CD14-positive monocyte (primary cell): Measurements from ENCODE around the gene LBP. TPM values are rescaled to one million over a fixed set of nuclear protein-coding genes. Genes with fewer than 3 reads are reported as not detected.

Experiments
- DNase-seq, 3 donors: peaks; one replicate each; pipeline ENCODE4 v3.0.0-alpha.2; 2011 to 2022
- H2AFZ ChIP-seq: 2 replicates; pipeline ENCODE4 v1.6.0; 2012; ENCODE audit warnings: mild to moderate bottlenecking, low read depth, low read length, inconsistent platforms; ENCODE audit not compliant: insufficient read depth, poor library complexity, severe bottlenecking
- H3K27ac ChIP-seq, 2 donors: 1 replicate in 1 of 2; 2 replicates in 1 of 2; pipeline ENCODE4 v1.5.1; 2012 to 2013; ENCODE audit warnings: low read length in 2 of 2, control low read depth in 1 of 2, inconsistent platforms in 1 of 2, low read depth in 1 of 2, mild to moderate bottlenecking in 1 of 2
- H3K27me3 ChIP-seq, 2 donors: one replicate each; pipeline versions ENCODE4 v1.6.0 to v1.6.1; 2011 to 2013; ENCODE audit warnings: low read length in 2 of 2; ENCODE audit not compliant: control insufficient read depth in 2 of 2, insufficient read depth in 2 of 2
- H3K36me3 ChIP-seq, 2 donors: replicated peaks in 1 of 2; 1 replicate in 1 of 2; 2 replicates in 1 of 2; pipeline versions ENCODE4 v1.5.1 to v1.6.1; 2012 to 2013; ENCODE audit warnings: low read length in 2 of 2, control low read depth in 1 of 2, inconsistent platforms in 1 of 2, mild to moderate bottlenecking in 1 of 2; ENCODE audit not compliant: insufficient read depth in 2 of 2, control insufficient read depth in 1 of 2
- H3K4me1 ChIP-seq, 2 donors: 1 replicate in 1 of 2; 2 replicates in 1 of 2; pipeline versions ENCODE4 v1.5.1 to v1.6.1; 2012 to 2013; ENCODE audit warnings: low read length in 2 of 2, control low read depth in 1 of 2, inconsistent platforms in 1 of 2, mild to moderate bottlenecking in 1 of 2, moderate library complexity in 1 of 2; ENCODE audit not compliant: insufficient read depth in 2 of 2, control insufficient read depth in 1 of 2
- H3K4me2 ChIP-seq: replicated peaks from 2 replicates; pipeline ENCODE3; 2012; ENCODE audit warnings: low read length, moderate library complexity, mild to moderate bottlenecking; ENCODE audit not compliant: poor library complexity, severe bottlenecking; ENCODE audit errors: extremely low read depth
- H3K4me3 ChIP-seq, 3 experiments: fragments of 200-600 bp in 1 of 3; sonication (generic) in 1 of 3; replicated peaks in 1 of 3; 1 replicate in 2 of 3; 2 replicates in 1 of 3; pipeline ENCODE4 v1.5.1; 2011 to 2013; ENCODE audit warnings: low read length in 3 of 3, mild to moderate bottlenecking in 3 of 3, control low read depth in 2 of 3, low read depth in 2 of 3, inconsistent platforms in 1 of 3, moderate library complexity in 1 of 3
- H3K79me2 ChIP-seq: 2 replicates; pipeline ENCODE4 v1.6.0; 2012; ENCODE audit warnings: mild to moderate bottlenecking, control low read depth, inconsistent platforms, low read length, moderate library complexity; ENCODE audit not compliant: insufficient read depth
- H3K9ac ChIP-seq: 2 replicates; pipeline ENCODE4 v1.6.0; 2017; ENCODE audit warnings: low read length, mild to moderate bottlenecking; ENCODE audit not compliant: insufficient read depth, poor library complexity, severe bottlenecking
- H3K9me3 ChIP-seq, 2 donors: replicated peaks in 1 of 2; 1 replicate in 1 of 2; 2 replicates in 1 of 2; pipeline versions ENCODE4 v1.5.1 to v1.6.1; 2012 to 2013; ENCODE audit warnings: low read length in 2 of 2, control low read depth in 1 of 2; ENCODE audit not compliant: control insufficient read depth in 1 of 2, insufficient read depth in 1 of 2
- H4K20me1 ChIP-seq: 2 replicates; pipeline ENCODE4 v1.6.0; 2012; ENCODE audit warnings: mild to moderate bottlenecking, low read length, control low read depth, moderate library complexity; ENCODE audit not compliant: insufficient read depth
- H3K27ac Mint-ChIP-seq, 7 donors: one replicate each; pipeline ENCODE4 v1.8.0; 2020; ENCODE audit warnings: mild to moderate bottlenecking in 7 of 7, mixed read lengths in 7 of 7, moderate library complexity in 6 of 7, inconsistent platforms in 2 of 7
- H3K27me3 Mint-ChIP-seq, 3 donors: one replicate each; pipeline ENCODE4 v1.8.0; 2021 to 2022; ENCODE audit warnings: low read depth in 3 of 3, mild to moderate bottlenecking in 3 of 3, mixed read lengths in 3 of 3, moderate library complexity in 3 of 3, inconsistent platforms in 1 of 3
- H3K36me3 Mint-ChIP-seq, 2 donors: one replicate each; pipeline ENCODE4 v1.8.0; 2020; ENCODE audit warnings: mixed read lengths in 2 of 2, inconsistent platforms in 1 of 2, mild to moderate bottlenecking in 1 of 2
- H3K4me1 Mint-ChIP-seq: one replicate; pipeline ENCODE4 v1.8.0; 2020; ENCODE audit warnings: mild to moderate bottlenecking, mixed read lengths
- H3K4me3 Mint-ChIP-seq, 2 donors: one replicate each; pipeline ENCODE4 v1.8.0; 2020; ENCODE audit warnings: mild to moderate bottlenecking in 2 of 2, mixed read lengths in 2 of 2, moderate library complexity in 1 of 2
- H3K9me3 Mint-ChIP-seq, 7 donors: one replicate each; pipeline ENCODE4 v1.8.0; 2020 to 2022; ENCODE audit warnings: mixed read lengths in 7 of 7, mild to moderate bottlenecking in 6 of 7, moderate library complexity in 6 of 7, inconsistent platforms in 2 of 7
- WGBS: methylation state at CpG from one replicate; pipeline ENCODE4 v1.1.5; 2013; ENCODE audit warnings: missing lambda C conversion rate; ENCODE audit not compliant: insufficient coverage; 5-methylcytosine and 5-hydroxymethylcytosine counted together
- intact Hi-C, 2 donors: fragments of 100-400 bp; cut with micrococcal nuclease; formaldehyde crosslinking; loops; one replicate each; pipeline versions ENCODE4 v1.15.0 to v1.15.1; 2023
- polyA plus RNA-seq, 3 donors: library from polyadenylated mRNA; depleted of rRNA in 1 of 3; unstranded in 2 of 3; stranded (reverse) in 1 of 3; fragments of 300-500 nt in 2 of 3; fragments of >200 nt in 1 of 3; fragmentation: Illumina TruSeq in 2 of 3; gene quantifications; 1 replicate in 2 of 3; 2 replicates in 1 of 3; pipeline ENCODE4 v1.2.3, GENCODE V29; 2012 to 2021
- TF ChIP-seq, protein P1 (sequence below): fragments of 200-600 bp; IDR thresholded peaks from one replicate; pipeline ENCODE4 v1.8.0; 2022; ENCODE audit warnings: antibody characterized with exemption, mild to moderate bottlenecking

LBP gene
- polyA plus RNA-seq, 3 donors, result not detected

DNA sequence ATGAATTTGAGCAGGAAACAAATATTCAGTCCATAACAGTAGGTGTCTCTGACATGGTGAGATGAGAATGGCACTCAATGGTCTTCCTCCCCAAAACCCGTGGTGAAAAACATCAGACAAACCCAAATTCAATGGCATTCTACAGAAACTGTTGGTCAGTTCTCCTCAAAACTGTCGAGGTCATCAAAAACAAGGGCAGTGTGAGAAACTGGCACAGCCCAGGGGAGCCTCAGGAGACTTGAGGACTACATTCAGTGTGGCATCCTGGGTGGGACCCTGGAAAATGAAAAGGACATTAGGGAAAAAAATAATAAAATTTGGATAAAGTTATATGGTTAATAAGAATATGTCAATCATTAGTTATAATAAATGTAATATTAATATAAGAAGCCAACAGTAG lies 40.6 kb downstream of the LBP start:
- TF ChIP-seq, protein P1, sequence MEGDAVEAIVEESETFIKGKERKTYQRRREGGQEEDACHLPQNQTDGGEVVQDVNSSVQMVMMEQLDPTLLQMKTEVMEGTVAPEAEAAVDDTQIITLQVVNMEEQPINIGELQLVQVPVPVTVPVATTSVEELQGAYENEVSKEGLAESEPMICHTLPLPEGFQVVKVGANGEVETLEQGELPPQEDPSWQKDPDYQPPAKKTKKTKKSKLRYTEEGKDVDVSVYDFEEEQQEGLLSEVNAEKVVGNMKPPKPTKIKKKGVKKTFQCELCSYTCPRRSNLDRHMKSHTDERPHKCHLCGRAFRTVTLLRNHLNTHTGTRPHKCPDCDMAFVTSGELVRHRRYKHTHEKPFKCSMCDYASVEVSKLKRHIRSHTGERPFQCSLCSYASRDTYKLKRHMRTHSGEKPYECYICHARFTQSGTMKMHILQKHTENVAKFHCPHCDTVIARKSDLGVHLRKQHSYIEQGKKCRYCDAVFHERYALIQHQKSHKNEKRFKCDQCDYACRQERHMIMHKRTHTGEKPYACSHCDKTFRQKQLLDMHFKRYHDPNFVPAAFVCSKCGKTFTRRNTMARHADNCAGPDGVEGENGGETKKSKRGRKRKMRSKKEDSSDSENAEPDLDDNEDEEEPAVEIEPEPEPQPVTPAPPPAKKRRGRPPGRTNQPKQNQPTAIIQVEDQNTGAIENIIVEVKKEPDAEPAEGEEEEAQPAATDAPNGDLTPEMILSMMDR, result no peak
- Histone ChIP-seq H3K4me3 (no peak overlapping the region), H3K27ac (no peak overlapping the region), H3K4me1 (no peaks in the 10 kb centered on the region), H4K20me1 (no peaks in the 10 kb centered on the region), H3K4me2 (no peak overlapping the region), H3K36me3 (no peaks in the 10 kb centered on the region), H3K27me3 (peaks cover 0 to 2% of the 10 kb centered on the region in 2 donors), H2AFZ (no peak overlapping the region), H3K9me3 (no peaks in the 10 kb centered on the region), H3K9ac (no peak overlapping the region), H3K79me2 (no peaks in the 10 kb centered on the region)
- H3K9me3 Mint-ChIP-seq, result peaks cover 0 to 10% (median 0%) of the 10 kb centered on the region in 7 donors
- DNase-seq, result no peak
- intact Hi-C loops, result no loop called here
- peaks cover 4 to 7% (median 6%) of the 10 kb centered on the region in 3 donors for H3K27me3 Mint-ChIP-seq
- H3K36me3 Mint-ChIP-seq, result no peaks in the 10 kb centered on the region
- no peak overlapping the region for H3K4me3 Mint-ChIP-seq
- H3K4me1 Mint-ChIP-seq, result no peaks in the 10 kb centered on the region
- 80% methylated on average over 1 of the region's 2 CpGs for WGBS
- no peak overlapping the region for H3K27ac Mint-ChIP-seq

GRCh38 chr20:38387953-38388352 lies 41.7 kb downstream of the LBP start:
- no CpG with 5 or more reads among the region's 4 CpGs for WGBS
- H3K27me3 ChIP-seq, result peaks cover 0 to 1% of the 10 kb centered on the region in 2 donors
- Mint-ChIP-seq H3K27ac (no peak overlapping the region), H3K4me3 (no peak overlapping the region), H3K36me3 (no peaks in the 10 kb centered on the region), H3K4me1 (no peaks in the 10 kb centered on the region), H3K27me3 (peaks cover 3 to 7% (median 5%) of the 10 kb centered on the region in 3 donors), H3K9me3 (peaks cover 0 to 10% (median 0%) of the 10 kb centered on the region in 7 donors)
- no peaks in the 10 kb centered on the region for H4K20me1 ChIP-seq
- no peak overlapping the region for H3K27ac ChIP-seq
- H3K9ac ChIP-seq, result no peak overlapping the region
- intact Hi-C loops, result no loop called here
- no peaks in the 10 kb centered on the region for H3K79me2 ChIP-seq
- no peak for DNase-seq
- no peaks in the 10 kb centered on the region for H3K4me1 ChIP-seq
- H3K4me3 ChIP-seq, result no peak overlapping the region
- no peak overlapping the region for H3K4me2 ChIP-seq
- no peak overlapping the region for H2AFZ ChIP-seq
- H3K9me3 ChIP-seq, result no peaks in the 10 kb centered on the region
- no peaks in the 10 kb centered on the region for H3K36me3 ChIP-seq
- TF ChIP-seq, protein P1, result no peak
